ENCODE results near the gene CPE. TPM values are rescaled to one million over a fixed set of nuclear protein-coding genes. Genes with fewer than 3 reads are reported as not detected.

The CPE gene
- total and polyA plus RNA-seq, 4 donors = 3.0 to 5.6 (median 4.5) TPM

- TF ChIP-seq CTCF (IDR thresholded peaks at IDR 0.05; ENCODE audit: low read depth, low read length, missing input control) = no peak
- TF ChIP-seq FOXA2 (IDR thresholded peaks at IDR 0.05) = no peak
- TF ChIP-seq YY1 (IDR thresholded peaks at IDR 0.05) = no peak
These were observed 4.8 kb downstream of the CPE start (continued) for GRCh38 chr4:165383591-165384073.

GRCh38 chr4:165384186-165384585 lies 5.4 kb downstream of the CPE start:
- Histone ChIP-seq H3K36me3 (ENCODE audit: control insufficient read depth in 4 of 4, insufficient read depth in 3 of 4, low read depth in 1 of 4, low read length in 3 of 4) (no peaks in the 10 kb centered on the region), H3K4me3 (ENCODE audit: low read depth in 1 of 3, low read length in 3 of 3) (no peak overlapping the region), H3K9me3 (ENCODE audit: control insufficient read depth in 4 of 4, low read length in 3 of 4) (no peaks in the 10 kb centered on the region), H3K9ac (ENCODE audit: low read depth in 1 of 2, low read length in 2 of 2) (no peak overlapping the region), H3K27ac (ENCODE audit: low read depth in 1 of 2, low read length in 2 of 2) (no peak overlapping the region), H3K27me3 (ENCODE audit: control insufficient read depth in 4 of 4, insufficient read depth in 4 of 4, low read length in 3 of 4) (no peaks in the 10 kb centered on the region), H3K4me1 (ENCODE audit: control insufficient read depth in 4 of 4, insufficient read depth in 4 of 4, low read length in 3 of 4) (peaks cover 0 to 3% (median under 1%) of the 10 kb centered on the region in 4 donors)
- 85% methylated on average over 3 of the region's 3 CpGs for WGBS
- DNase-seq (ENCODE audit: low spot score) = no peak
- TF ChIP-seq RAD21 (IDR thresholded peaks at IDR 0.05) (no peak), NR2F2 (IDR thresholded peaks at IDR 0.05) (no peak), RXRA (IDR thresholded peaks at IDR 0.05) (no peak), ATF3 (IDR thresholded peaks at IDR 0.05) (no peak), YY1 (IDR thresholded peaks at IDR 0.05) (no peak), CTCF (IDR thresholded peaks at IDR 0.05; ENCODE audit: low read depth, low read length, missing input control) (no peak), HNF4G (IDR thresholded peaks at IDR 0.05) (no peak), ZBTB33 (IDR thresholded peaks at IDR 0.05) (no peak)

- no peak overlapping the region for H3K4me3 ChIP-seq (ENCODE audit: low read depth in 1 of 3, low read length in 3 of 3)
- no peaks in the 10 kb centered on the region for H3K36me3 ChIP-seq (ENCODE audit: control insufficient read depth in 4 of 4, insufficient read depth in 3 of 4, low read depth in 1 of 4, low read length in 3 of 4)
- H3K4me1 ChIP-seq (ENCODE audit: control insufficient read depth in 4 of 4, insufficient read depth in 4 of 4, low read length in 3 of 4) = peaks cover 0 to 1% (median 0%) of the 10 kb centered on the region in 4 donors
- WGBS = 94% methylated on average over 1 of the region's 1 CpG
- no peaks in the 10 kb centered on the region for H3K27me3 ChIP-seq (ENCODE audit: control insufficient read depth in 4 of 4, insufficient read depth in 4 of 4, low read length in 3 of 4)
- DNase-seq (ENCODE audit: low spot score) = no peak
- H3K27ac ChIP-seq (ENCODE audit: low read depth in 1 of 2, low read length in 2 of 2) = no peak overlapping the region
- no peak overlapping the region for H3K9ac ChIP-seq (ENCODE audit: low read depth in 1 of 2, low read length in 2 of 2)
- no peaks in the 10 kb centered on the region for H3K9me3 ChIP-seq (ENCODE audit: control insufficient read depth in 4 of 4, low read length in 3 of 4)
- TF ChIP-seq EGR1 (IDR thresholded peaks at IDR 0.05; ENCODE audit: low read depth in 2 of 2) (no peak), GABPA (IDR thresholded peaks at IDR 0.05 in 1 of 2, conservative IDR thresholded peaks at IDR 0.05 in 1 of 2) (no peak), CTCF (IDR thresholded peaks at IDR 0.05; ENCODE audit: low read depth, low read length, missing input control) (no peak), ATF3 (IDR thresholded peaks at IDR 0.05) (no peak), FOXA2 (IDR thresholded peaks at IDR 0.05) (no peak), HNF4G (IDR thresholded peaks at IDR 0.05) (no peak), FOXA1 (IDR thresholded peaks at IDR 0.05) (no peak), SP1 (IDR thresholded peaks at IDR 0.05) (no peak), NR2F2 (IDR thresholded peaks at IDR 0.05) (no peak), HNF4A (conservative IDR thresholded peaks at IDR 0.05) (no peak), REST (IDR thresholded peaks at IDR 0.05) (no peak), TAF1 (conservative IDR thresholded peaks at IDR 0.05) (no peak)
These were observed 5.8 kb downstream of the CPE start for GRCh38 chr4:165384598-165384997.
